Mucosa of descending colon (tissue), 3 donors: Measurements from ENCODE around the gene FRMPD2. TPM values are rescaled to one million over a fixed set of nuclear protein-coding genes. Genes with fewer than 3 reads are reported as not detected.

Experiments used
- ATAC-seq: fragments of 200-7000 bp; cut with Tn5 transposase; one replicate; pipeline ENCODE4 v1.9.1; 2020; ENCODE audit warnings: mild to moderate bottlenecking, moderate library complexity
- DNase-seq, 3 donors: peaks; one replicate each; pipeline ENCODE4 v3.0.0-alpha.2; 2020
- H3K36me3 ChIP-seq: fragments of 200-600 bp; one replicate; pipeline ENCODE4 v1.8.0; 2021; ENCODE audit warnings: low read depth, mild to moderate bottlenecking
- H3K4me1 ChIP-seq: fragments of 200-600 bp; one replicate; pipeline ENCODE4 v1.8.0; 2021; ENCODE audit warnings: low read depth, mild to moderate bottlenecking
- H3K4me3 ChIP-seq: fragments of 200-600 bp; one replicate; pipeline ENCODE4 v1.8.0; 2021; ENCODE audit warnings: mild to moderate bottlenecking
- H3K9me3 ChIP-seq: fragments of 200-600 bp; one replicate; pipeline ENCODE4 v1.8.0; 2021; ENCODE audit warnings: mild to moderate bottlenecking
- CTCF ChIP-seq: fragments of 200-600 bp; IDR thresholded peaks from one replicate; pipeline ENCODE4 v1.8.0; 2022; ENCODE audit warnings: antibody characterized with exemption, mild to moderate bottlenecking
- intact Hi-C, 2 donors: fragments of 100-400 bp; cut with DNase I in 1 of 2; cut with micrococcal nuclease in 1 of 2; formaldehyde crosslinking; loops; one replicate each; pipeline versions ENCODE4 v1.11.0 to v1.11.1; 2022; cut with DNase I, micrococcal nuclease
- total RNA-seq, 3 donors: library from RNA; stranded (reverse); fragmentation: NEBNext Ultra II Directional in 2 of 3; extraction: Animal tissue kit (Norgen Biotek cat#: 25700) in 2 of 3; gene quantifications; one replicate each; pipeline versions ENCODE4 v1.2.1 to v1.2.4, GENCODE V29; 2021 to 2023
- donor health status: DM: no; HTN: no; CAD: no; lungs with moderate emphysema.
- donor health status: DM: no; HTN: no; CAD: no.
- donor health status: DM: no; HTN: yes; CAD: no.

The FRMPD2 gene
- total RNA-seq, 3 donors from 2014 or later, result 0.35 to 0.73 TPM; not detected in 1

- ATAC-seq, result no peak
- TF ChIP-seq CTCF, result no peak
- DNase-seq, result no peak
These were observed 74.7 kb downstream of the FRMPD2 start for GRCh38 chr10:48199580-48200377.

GRCh38 chr10:48197236-48197899 is 77.1 kb downstream of the FRMPD2 start:
- DNase-seq (peak in 1 of 3 donors; percentile 14), ATAC-seq (peak; percentile 58)
- intact Hi-C loops, result no loop called here
- no peaks in the 10 kb centered on the region for H3K36me3 ChIP-seq
- H3K4me1 ChIP-seq, result peaks cover 7% of the 10 kb centered on the region
- H3K9me3 ChIP-seq, result no peaks in the 10 kb centered on the region
- no peak for TF ChIP-seq CTCF
- no peak overlapping the region for H3K4me3 ChIP-seq

More at GRCh38 chr10:48199580-48200377, 74.7 kb downstream of the FRMPD2 start:
- peaks cover 7% of the 10 kb centered on the region for H3K4me1 ChIP-seq
- H3K4me3 ChIP-seq, result no peak overlapping the region
- H3K9me3 ChIP-seq, result no peaks in the 10 kb centered on the region
- intact Hi-C loops, result no loop called here
- no peaks in the 10 kb centered on the region for H3K36me3 ChIP-seq

GRCh38 chr10:48195803-48196202 is 78.7 kb downstream of the FRMPD2 start:
- no peak overlapping the region for H3K4me3 ChIP-seq
- ATAC-seq, result no peak
- H3K4me1 ChIP-seq, result peaks cover 7% of the 10 kb centered on the region
- intact Hi-C loops, result no loop called here
- no peak for TF ChIP-seq CTCF
- no peaks in the 10 kb centered on the region for H3K36me3 ChIP-seq
- DNase-seq, result no peak
- no peaks in the 10 kb centered on the region for H3K9me3 ChIP-seq

GRCh38 chr10:48194830-48195229 is 79.7 kb downstream of the FRMPD2 start:
- ATAC-seq (peak; percentile 100), DNase-seq (peak in 2 of 3 donors; percentile 28 to 75)
- TF ChIP-seq CTCF, result no peak
- Histone ChIP-seq H3K36me3 (no peaks in the 10 kb centered on the region), H3K4me1 (peaks cover 7% of the 10 kb centered on the region), H3K9me3 (no peaks in the 10 kb centered on the region), H3K4me3 (no peak overlapping the region)
- intact Hi-C loops, result no loop called here

GRCh38 chr10:48193556-48193955 is 80.9 kb downstream of the FRMPD2 start:
- no peak overlapping the region for H3K4me3 ChIP-seq
- intact Hi-C loops, result no loop called here
- H3K9me3 ChIP-seq, result no peaks in the 10 kb centered on the region
- no peak for TF ChIP-seq CTCF
- H3K36me3 ChIP-seq, result no peaks in the 10 kb centered on the region
- DNase-seq (no peak), ATAC-seq (no peak)
- H3K4me1 ChIP-seq, result peaks cover 7% of the 10 kb centered on the region
